Kidney (tissue), 14 donors: ENCODE data around the gene CDX1. TPM values are rescaled to one million over a fixed set of nuclear protein-coding genes. Genes with fewer than 3 reads are reported as not detected.

Experiments
- DNase-seq, 5 donors: peaks; one replicate each; pipeline ENCODE4 v3.0.0-alpha.2; 2013 to 2020
- FAIRE-seq: peaks from 2 replicates; lab custom pipeline; 2012; peaks lifted over from hg19 to GRCh38; lab: Jason Lieb, UNC
- H3K27ac ChIP-seq, 2 donors: one replicate each; pipeline ENCODE4 v1.7.0; 2013; ENCODE audit warnings: low read depth in 2 of 2, low read length in 2 of 2, inconsistent platforms in 1 of 2
- H3K27me3 ChIP-seq: one replicate; pipeline ENCODE4 v1.7.1; 2013; ENCODE audit warnings: low read length, inconsistent platforms; ENCODE audit not compliant: control insufficient read depth, insufficient read depth
- H3K36me3 ChIP-seq, 3 donors: one replicate each; pipeline versions ENCODE4 v1.7.0 to v1.7.1; 2013; ENCODE audit warnings: low read length in 3 of 3, control low read depth in 1 of 3, inconsistent platforms in 1 of 3; ENCODE audit not compliant: insufficient read depth in 3 of 3, control insufficient read depth in 2 of 3
- H3K4me1 ChIP-seq, 3 donors: one replicate each; pipeline versions ENCODE4 v1.7.0 to v1.7.1; 2013; ENCODE audit warnings: low read length in 3 of 3, inconsistent platforms in 1 of 3, low read depth in 1 of 3; ENCODE audit not compliant: control insufficient read depth in 2 of 3, insufficient read depth in 2 of 3
- H3K4me3 ChIP-seq, 3 donors: one replicate each; pipeline versions ENCODE4 v1.7.0 to v1.8.1; 2013; ENCODE audit warnings: low read length in 3 of 3, control low read depth in 1 of 3, inconsistent platforms in 1 of 3
- H3K9ac ChIP-seq, 3 donors: one replicate each; pipeline versions ENCODE4 v1.7.0 to v1.7.1; 2013; ENCODE audit warnings: low read length in 3 of 3, control low read depth in 1 of 3, inconsistent platforms in 1 of 3
- H3K9me3 ChIP-seq, 3 donors: one replicate each; pipeline versions ENCODE4 v1.7.0 to v1.7.1; 2013; ENCODE audit warnings: low read length in 3 of 3, control low read depth in 1 of 3, inconsistent platforms in 1 of 3; ENCODE audit not compliant: control insufficient read depth in 2 of 3, insufficient read depth in 1 of 3
- CTCF ChIP-seq: IDR thresholded peaks from 3 replicates; pipeline ENCODE4 v1.5.1; 2012; ENCODE audit warnings: mild to moderate bottlenecking, moderate library complexity, borderline replicate concordance; ENCODE audit not compliant: insufficient read depth; ENCODE audit errors: extremely low read depth
- intact Hi-C: fragments of 100-400 bp; cut with DNase I; formaldehyde crosslinking; loops from one replicate; pipeline ENCODE4 v1.11.1; 2022
- polyA plus RNA-seq: library from polyadenylated mRNA; stranded (reverse); fragments of 350-450 nt; fragmentation: Illumina TruSeq; extraction: RNeasy Lipid Tissue Mini Kit (QIAGEN cat#74804); gene quantifications from one replicate; pipeline ENCODE4 v1.2.3, GENCODE V29; 2014; ENCODE audit warnings: low read depth, low replicate concordance; ENCODE audit not compliant: insufficient read depth
- total RNA-seq: library from RNA; stranded (reverse); fragmentation: NEBNext Ultra II Directional; extraction: Animal tissue kit (Norgen Biotek cat#: 25700); gene quantifications from one replicate; pipeline ENCODE4 v1.2.1, GENCODE V29; 2021
- donor health status: control.
- donor health status: control.
- donor health status: control.
- donor health status: control.
- donor health status: control.
- donor health status: DM: yes; HTN: yes; CAD: no.
- donor health status: Normal renal cell carcinoma (clear cell type).

CDX1 gene
- total and polyA plus RNA-seq, 2 donors from 2014 or later = 0.39 TPM; not detected in 1

DNA sequence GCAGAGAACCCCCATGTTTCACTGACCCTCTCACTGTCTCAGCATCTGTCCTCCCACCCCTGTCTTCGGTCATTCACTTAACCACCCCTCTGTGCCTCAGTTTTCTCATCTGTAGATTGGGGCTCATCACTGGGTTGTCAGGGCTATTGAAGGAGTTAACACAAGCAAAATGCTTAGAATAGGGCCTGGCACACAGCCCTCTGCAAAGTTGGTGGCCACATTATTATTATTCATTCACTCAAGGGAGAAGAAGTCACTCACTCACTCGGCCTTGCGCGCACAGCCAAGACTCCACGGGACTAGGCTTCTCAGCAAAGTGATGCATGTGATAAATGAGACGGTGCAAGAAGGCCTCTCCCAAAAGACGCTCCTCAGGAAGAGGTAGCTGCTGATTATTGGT is 18.9 kb upstream of the CDX1 start:
- intact Hi-C loops = no loop called here
- DNase-seq = no peak
- peak overlapping the region; percentile 51 to 82 for H3K27ac ChIP-seq
- no peaks in the 10 kb centered on the region for H3K36me3 ChIP-seq
- TF ChIP-seq CTCF = no peak
- FAIRE-seq = no peak
- H3K4me1 ChIP-seq = peaks cover 0 to 25% (median 3%) of the 10 kb centered on the region in 3 donors
- H3K4me3 ChIP-seq = no peak overlapping the region
- no peaks in the 10 kb centered on the region for H3K9me3 ChIP-seq
- no peak overlapping the region for H3K9ac ChIP-seq
- no peaks in the 10 kb centered on the region for H3K27me3 ChIP-seq

- Histone ChIP-seq H3K4me3 (no peak overlapping the region), H3K9me3 (no peaks in the 10 kb centered on the region), H3K36me3 (no peaks in the 10 kb centered on the region), H3K9ac (no peak overlapping the region), H3K27me3 (no peaks in the 10 kb centered on the region), H3K27ac (peak overlapping the region; percentile 38 to 82), H3K4me1 (peaks cover 0 to 25% (median 0%) of the 10 kb centered on the region in 3 donors)
- FAIRE-seq = no peak
- DNase-seq = no peak
- intact Hi-C loops = no loop called here
- no peak for TF ChIP-seq CTCF
These were observed 18.3 kb upstream of the CDX1 start for GRCh38 chr5:150148117-150148927.

GRCh38 chr5:150149618-150150017 is 17.0 kb upstream of the CDX1 start:
- Histone ChIP-seq H3K27me3 (no peaks in the 10 kb centered on the region), H3K4me3 (no peak overlapping the region), H3K9ac (no peak overlapping the region), H3K27ac (peak overlapping the region; percentile 55 to 60), H3K36me3 (no peaks in the 10 kb centered on the region), H3K4me1 (peaks cover 0 to 23% (median 2%) of the 10 kb centered on the region in 3 donors), H3K9me3 (no peaks in the 10 kb centered on the region)
- intact Hi-C loops = no loop called here
- DNase-seq (no peak), FAIRE-seq (no peak)
- no peak for TF ChIP-seq CTCF
